ENCODE measurements around the gene RPL23.

DNA sequence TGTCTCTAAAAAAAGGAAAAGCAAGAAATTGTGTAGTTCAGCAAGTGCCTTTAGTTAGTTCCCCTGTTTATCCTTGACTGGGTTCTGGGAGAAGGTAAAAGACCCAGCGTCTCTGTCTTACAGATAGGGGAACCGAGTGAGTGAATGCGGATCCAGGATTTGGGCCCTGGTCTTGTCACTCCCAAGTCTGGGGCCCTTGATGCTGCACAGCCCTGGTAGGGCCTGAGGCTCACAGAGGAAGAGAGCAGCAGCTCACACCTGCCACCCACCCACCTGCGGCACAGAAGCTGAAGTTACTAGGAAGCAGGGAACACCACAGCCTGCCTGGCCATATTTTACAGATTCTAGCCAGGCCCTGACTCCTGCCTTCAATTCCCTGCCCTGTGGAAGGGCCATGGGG is 38.6 kb upstream of the RPL23 start:
- TF ChIP-seq, protein P1, sequence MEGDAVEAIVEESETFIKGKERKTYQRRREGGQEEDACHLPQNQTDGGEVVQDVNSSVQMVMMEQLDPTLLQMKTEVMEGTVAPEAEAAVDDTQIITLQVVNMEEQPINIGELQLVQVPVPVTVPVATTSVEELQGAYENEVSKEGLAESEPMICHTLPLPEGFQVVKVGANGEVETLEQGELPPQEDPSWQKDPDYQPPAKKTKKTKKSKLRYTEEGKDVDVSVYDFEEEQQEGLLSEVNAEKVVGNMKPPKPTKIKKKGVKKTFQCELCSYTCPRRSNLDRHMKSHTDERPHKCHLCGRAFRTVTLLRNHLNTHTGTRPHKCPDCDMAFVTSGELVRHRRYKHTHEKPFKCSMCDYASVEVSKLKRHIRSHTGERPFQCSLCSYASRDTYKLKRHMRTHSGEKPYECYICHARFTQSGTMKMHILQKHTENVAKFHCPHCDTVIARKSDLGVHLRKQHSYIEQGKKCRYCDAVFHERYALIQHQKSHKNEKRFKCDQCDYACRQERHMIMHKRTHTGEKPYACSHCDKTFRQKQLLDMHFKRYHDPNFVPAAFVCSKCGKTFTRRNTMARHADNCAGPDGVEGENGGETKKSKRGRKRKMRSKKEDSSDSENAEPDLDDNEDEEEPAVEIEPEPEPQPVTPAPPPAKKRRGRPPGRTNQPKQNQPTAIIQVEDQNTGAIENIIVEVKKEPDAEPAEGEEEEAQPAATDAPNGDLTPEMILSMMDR (IDR thresholded peaks at IDR 0.05; ENCODE audit: insufficient read depth, low read length): no peak
- TF ChIP-seq POLR2AphosphoS5 (IDR thresholded peaks at IDR 0.05; ENCODE audit: low read depth): no peak
- TF ChIP-seq, protein P2, sequence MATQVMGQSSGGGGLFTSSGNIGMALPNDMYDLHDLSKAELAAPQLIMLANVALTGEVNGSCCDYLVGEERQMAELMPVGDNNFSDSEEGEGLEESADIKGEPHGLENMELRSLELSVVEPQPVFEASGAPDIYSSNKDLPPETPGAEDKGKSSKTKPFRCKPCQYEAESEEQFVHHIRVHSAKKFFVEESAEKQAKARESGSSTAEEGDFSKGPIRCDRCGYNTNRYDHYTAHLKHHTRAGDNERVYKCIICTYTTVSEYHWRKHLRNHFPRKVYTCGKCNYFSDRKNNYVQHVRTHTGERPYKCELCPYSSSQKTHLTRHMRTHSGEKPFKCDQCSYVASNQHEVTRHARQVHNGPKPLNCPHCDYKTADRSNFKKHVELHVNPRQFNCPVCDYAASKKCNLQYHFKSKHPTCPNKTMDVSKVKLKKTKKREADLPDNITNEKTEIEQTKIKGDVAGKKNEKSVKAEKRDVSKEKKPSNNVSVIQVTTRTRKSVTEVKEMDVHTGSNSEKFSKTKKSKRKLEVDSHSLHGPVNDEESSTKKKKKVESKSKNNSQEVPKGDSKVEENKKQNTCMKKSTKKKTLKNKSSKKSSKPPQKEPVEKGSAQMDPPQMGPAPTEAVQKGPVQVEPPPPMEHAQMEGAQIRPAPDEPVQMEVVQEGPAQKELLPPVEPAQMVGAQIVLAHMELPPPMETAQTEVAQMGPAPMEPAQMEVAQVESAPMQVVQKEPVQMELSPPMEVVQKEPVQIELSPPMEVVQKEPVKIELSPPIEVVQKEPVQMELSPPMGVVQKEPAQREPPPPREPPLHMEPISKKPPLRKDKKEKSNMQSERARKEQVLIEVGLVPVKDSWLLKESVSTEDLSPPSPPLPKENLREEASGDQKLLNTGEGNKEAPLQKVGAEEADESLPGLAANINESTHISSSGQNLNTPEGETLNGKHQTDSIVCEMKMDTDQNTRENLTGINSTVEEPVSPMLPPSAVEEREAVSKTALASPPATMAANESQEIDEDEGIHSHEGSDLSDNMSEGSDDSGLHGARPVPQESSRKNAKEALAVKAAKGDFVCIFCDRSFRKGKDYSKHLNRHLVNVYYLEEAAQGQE (IDR thresholded peaks at IDR 0.05; ENCODE audit: insufficient replicate concordance, low read depth): no peak
- TF ChIP-seq GABPA (IDR thresholded peaks at IDR 0.05; ENCODE audit: low read depth): no peak

All from HL-60 (cell line).